GM18907 (cell line): ENCODE results near the gene NEUROD4.
"Not testable (repeated sequence)": the region's sequence is repeated elsewhere in the genome, so short reads cannot be mapped to it uniquely, and the experiment has no call there.

Experiments
- ATAC-seq: cut with Tn5 transposase; IDR thresholded peaks from one replicate; pipeline ENCODE4 v1.9.1; 2021; ENCODE audit warnings: mild to moderate bottlenecking, moderate library complexity; ENCODE audit not compliant: unreplicated experiment

The NEUROD4 gene

GRCh38 chr12:55019784-55020183 is at the start of gene NEUROD4:
NEUROD4 (plus strand) TSS chr12:55019974; CDS start chr12:55026440, 6,466 bp downstream.
- ATAC-seq, result no peak

- ATAC-seq, result no peak
Observed at GRCh38 chr12:54970741-54971140, 49.0 kb upstream of the NEUROD4 start.

- no peak for ATAC-seq
Observed at GRCh38 chr12:54973556-54973955, 46.2 kb upstream of the NEUROD4 start.

- no peak for ATAC-seq
Observed at GRCh38 chr12:54974279-54974678, 45.5 kb upstream of the NEUROD4 start.

- ATAC-seq, result no peak
Observed at GRCh38 chr12:54975272-54975671, 44.5 kb upstream of the NEUROD4 start.

GRCh38 chr12:54975875-54976274 is 43.9 kb upstream of the NEUROD4 start:
- no peak for ATAC-seq

GRCh38 chr12:54977155-54977554 is 42.6 kb upstream of the NEUROD4 start:
- ATAC-seq, result no peak

GRCh38 chr12:54977857-54978256 is 41.9 kb upstream of the NEUROD4 start:
- no peak for ATAC-seq

- no peak for ATAC-seq
Observed at GRCh38 chr12:54980341-54980740, 39.4 kb upstream of the NEUROD4 start.

GRCh38 chr12:54981796-54982195 is 38.0 kb upstream of the NEUROD4 start:
- ATAC-seq, result no peak

- no peak for ATAC-seq
Observed at GRCh38 chr12:54983536-54984101, 36.2 kb upstream of the NEUROD4 start.

- ATAC-seq, result peak; percentile 97
Observed at GRCh38 chr12:54984658-54985376, 35.0 kb upstream of the NEUROD4 start, which contains the start of gene TESPA1. TESPA1 (minus strand) TSS chr12:54984762; CDS start chr12:54974562, 10,200 bp downstream.

- not testable (repeated sequence) for ATAC-seq
Observed at GRCh38 chr12:54986773-54987172, 33.0 kb upstream of the NEUROD4 start.

GRCh38 chr12:54987611-54988231 is 32.1 kb upstream of the NEUROD4 start:
- no peak for ATAC-seq

GRCh38 chr12:54988402-54989054 is 31.2 kb upstream of the NEUROD4 start:
- no peak for ATAC-seq

GRCh38 chr12:54989829-54990228 is 29.9 kb upstream of the NEUROD4 start:
- ATAC-seq, result no peak

- ATAC-seq, result peak; percentile 78
Observed at GRCh38 chr12:54991161-54991990, 28.4 kb upstream of the NEUROD4 start.

- peak; percentile 43 for ATAC-seq
Observed at GRCh38 chr12:54991991-54992375, 27.8 kb upstream of the NEUROD4 start.

GRCh38 chr12:54993181-54993835 is 26.5 kb upstream of the NEUROD4 start:
- ATAC-seq, result peak; percentile 49

- no peak for ATAC-seq
Observed at GRCh38 chr12:54996205-54996604, 23.6 kb upstream of the NEUROD4 start.
